H1 (cell line): ENCODE measurements around the gene VAT1.

Source experiments
- POLR2A ChIP-seq, 2 experiments: IDR thresholded peaks; 1 replicate in 1 of 2; 2 replicates in 1 of 2; pipeline ENCODE4 v1.6.1; 2011; ENCODE audit warnings: low read depth in 2 of 2, low read length in 2 of 2, mild to moderate bottlenecking in 2 of 2; ENCODE audit errors: control extremely low read depth in 1 of 2
- RAD21 ChIP-seq, 2 experiments: IDR thresholded peaks in 1 of 2; conservative IDR thresholded peaks in 1 of 2; 2 replicates each; pipeline ENCODE4 v1.6.1; 2011; ENCODE audit warnings: low read depth in 2 of 2, low read length in 2 of 2, improper control_type of control experiment in 1 of 2, inconsistent platforms in 1 of 2, mild to moderate bottlenecking in 1 of 2, moderate library complexity in 1 of 2
- ZNF274 ChIP-seq: IDR thresholded peaks from 2 replicates; pipeline ENCODE4 v1.7.0; 2012; ENCODE audit warnings: low read length, borderline replicate concordance; ENCODE audit errors: extremely low read depth

DNA sequence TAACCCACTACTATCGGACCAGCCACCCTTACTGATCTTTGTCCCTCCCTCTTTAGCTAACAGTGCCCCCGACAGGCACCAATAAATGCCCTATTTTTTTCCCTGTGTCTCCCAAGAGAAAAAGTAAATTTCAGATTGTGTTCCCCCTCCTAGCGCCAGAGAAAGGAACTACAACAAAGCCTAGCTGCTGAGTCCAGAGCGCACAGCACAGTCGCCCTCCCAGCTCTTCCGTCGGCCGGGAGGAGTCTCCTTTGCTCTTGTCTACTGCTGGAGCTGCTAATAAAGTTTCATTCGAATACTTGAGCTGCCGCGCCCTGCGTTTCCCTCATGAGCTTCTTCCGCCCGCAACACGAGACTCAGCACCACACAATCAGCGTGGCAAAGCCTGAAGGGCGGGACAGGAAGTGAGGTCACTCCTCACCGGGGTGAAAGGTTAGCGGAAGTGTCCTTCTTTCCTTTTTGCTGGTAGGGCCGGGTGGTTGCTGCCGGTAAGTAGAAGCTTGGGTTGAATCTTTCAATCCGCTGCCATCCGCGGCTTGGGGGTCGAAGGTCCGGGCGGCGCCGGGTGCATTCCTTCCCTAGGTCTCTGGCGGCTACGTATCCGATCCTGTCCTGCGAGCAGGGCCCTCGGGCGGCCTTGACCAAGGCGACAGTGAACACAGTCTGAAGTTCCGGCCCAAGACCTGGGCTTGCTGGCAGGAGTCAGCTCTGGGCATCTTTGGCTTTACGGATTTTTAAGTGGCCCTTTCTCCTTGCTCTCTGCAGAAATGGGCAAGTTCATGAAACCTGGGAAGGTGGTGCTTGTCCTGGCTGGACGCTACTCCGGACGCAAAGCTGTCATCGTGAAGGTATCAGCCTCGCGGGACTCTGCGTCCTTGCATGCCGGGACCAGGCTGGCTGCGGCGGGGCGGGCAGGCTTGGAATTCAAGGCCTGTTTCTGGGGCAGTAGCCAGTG is 23.9 kb downstream of the VAT1 start, which contains the start of gene RPL27:
- TF ChIP-seq RAD21 (IDR thresholded peaks at IDR 0.05 in 1 of 2, conservative IDR thresholded peaks at IDR 0.05 in 1 of 2; ENCODE audit: low read depth in 2 of 2, low read length in 2 of 2) (peak; percentile 55 to 62), POLR2A (IDR thresholded peaks at IDR 0.05; ENCODE audit: control extremely low read depth in 1 of 2, low read depth in 2 of 2, low read length in 2 of 2) (peak; percentile 71 to 98), ZNF274 (no peak)
